SK-N-DZ (cell line): Measurements from ENCODE around the gene EFCAB12.
A peak's percentile ranks its signal among the peaks of the same experiment; 100 is the strongest.
"Not testable (repeated sequence)": the region's sequence is repeated elsewhere in the genome, so short reads cannot be mapped to it uniquely, and the experiment has no call there.

Experiments
- DNase-seq: peaks from one replicate; pipeline ENCODE4 v3.0.0-alpha.2; 2015; ENCODE audit warnings: low spot score

The EFCAB12 gene

GRCh38 chr3:129421236-129421883 is 7.1 kb downstream of the EFCAB12 start:
- DNase-seq, result no peak

GRCh38 chr3:129419476-129419875 is 9.0 kb downstream of the EFCAB12 start:
- no peak for DNase-seq

DNA sequence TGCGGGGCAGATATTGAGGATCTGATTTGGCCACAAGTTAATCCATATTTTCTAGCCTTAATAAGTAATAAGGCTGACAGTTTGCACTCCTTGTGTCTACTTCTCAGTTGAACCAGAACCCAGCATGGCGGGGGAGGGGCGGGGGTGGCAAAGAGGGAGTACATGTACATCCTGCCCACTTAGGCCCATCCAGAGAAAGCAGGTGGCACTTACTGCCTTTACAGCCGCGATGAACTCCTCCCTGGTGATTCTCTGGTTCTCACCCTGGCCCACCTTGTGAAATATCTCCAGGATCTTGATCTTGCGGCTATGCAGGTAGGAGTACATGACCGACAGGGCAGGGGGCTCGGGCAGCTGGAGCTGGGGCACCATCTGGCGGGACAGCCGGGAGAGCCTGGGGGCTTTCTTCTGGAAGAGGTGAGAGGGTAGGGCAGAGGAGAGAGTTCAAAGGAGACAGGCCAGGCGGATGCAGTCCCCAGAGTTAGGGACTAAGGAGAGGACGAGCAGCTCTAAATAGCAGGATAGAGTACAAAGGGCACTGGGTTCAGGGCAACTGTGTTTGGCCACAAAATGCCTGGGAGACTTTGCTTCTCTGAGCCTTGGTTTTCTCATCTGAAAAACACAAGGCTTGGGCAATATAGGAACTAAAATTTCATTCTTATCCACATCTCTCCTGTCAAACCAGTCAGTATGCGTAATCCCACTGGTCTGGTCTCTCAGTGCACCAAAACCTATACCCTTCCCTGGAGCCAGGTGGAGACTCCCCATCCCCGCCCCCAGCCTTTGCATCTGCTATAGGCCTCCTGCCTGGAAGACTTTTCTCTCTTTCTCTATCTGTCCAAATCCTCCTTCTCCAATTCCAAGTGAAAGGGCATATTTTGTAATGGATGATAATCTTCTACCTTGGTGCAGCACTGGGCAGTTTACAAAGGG is 10.1 kb downstream of the EFCAB12 start:
- DNase-seq, result no peak

- no peak for DNase-seq
These were observed 11.1 kb downstream of the EFCAB12 start for GRCh38 chr3:129417326-129417725.

GRCh38 chr3:129416415-129416814 is 12.0 kb downstream of the EFCAB12 start:
- no peak for DNase-seq

DNA sequence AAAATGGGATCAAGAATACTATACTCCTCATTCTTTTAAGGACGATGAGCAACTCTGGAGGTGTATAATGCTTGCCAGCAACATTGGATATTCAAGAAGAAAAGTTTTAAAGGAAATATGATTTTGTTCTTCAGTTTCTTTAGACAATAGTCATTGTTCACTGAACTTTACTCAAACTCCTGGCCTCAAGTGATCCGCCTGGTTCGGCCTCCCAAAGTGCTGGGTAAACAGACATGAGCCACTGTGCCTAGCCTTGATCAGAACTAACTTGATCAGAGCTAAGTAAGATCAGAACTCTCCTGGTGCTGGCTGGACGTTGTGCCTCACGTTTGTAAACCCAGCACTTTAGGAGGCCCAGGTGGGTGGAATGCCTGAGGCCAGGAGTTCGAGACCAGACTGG is 12.6 kb downstream of the EFCAB12 start:
- no peak for DNase-seq

DNA sequence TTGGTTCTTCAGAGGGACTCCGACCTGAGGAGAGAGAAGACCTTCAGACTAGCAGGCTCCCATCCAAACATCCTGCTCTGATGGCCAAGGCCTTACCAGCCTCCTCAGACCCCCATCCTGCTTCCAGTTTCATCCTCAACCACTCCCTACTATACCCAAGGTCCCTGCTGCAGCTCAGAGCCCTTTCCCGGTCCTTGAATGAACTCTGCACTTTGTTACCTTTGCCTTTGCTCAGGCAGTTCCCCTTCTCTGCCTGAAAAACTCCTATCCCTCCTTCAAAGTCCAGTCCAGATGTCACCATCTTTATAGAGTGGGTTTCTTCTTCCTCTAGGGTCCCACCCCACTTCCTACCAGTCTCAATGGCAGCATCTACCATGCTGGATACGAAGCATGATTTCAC is 13.1 kb downstream of the EFCAB12 start:
- no peak for DNase-seq

GRCh38 chr3:129413687-129414506 is 14.5 kb downstream of the EFCAB12 start:
- no peak for DNase-seq

DNA sequence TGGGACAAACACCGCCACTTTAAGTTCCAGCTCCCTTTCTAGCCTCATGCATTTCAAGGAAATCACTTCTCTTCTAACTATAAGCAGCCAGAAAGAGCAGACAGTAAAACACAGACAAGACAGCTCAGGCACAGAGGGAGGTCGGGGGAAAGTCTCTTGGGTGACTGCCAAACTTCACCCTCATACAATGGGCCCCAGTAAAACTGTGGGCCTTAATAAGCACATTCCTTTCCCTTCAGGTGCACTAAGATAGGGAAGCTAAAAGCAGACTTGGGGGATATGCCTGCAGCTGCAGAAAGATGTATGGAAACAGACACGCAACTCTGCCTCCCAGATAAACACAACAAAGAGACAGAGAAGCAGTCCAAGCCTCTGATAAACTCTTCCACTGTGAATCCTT is 15.2 kb downstream of the EFCAB12 start:
- not testable (repeated sequence) for DNase-seq

DNA sequence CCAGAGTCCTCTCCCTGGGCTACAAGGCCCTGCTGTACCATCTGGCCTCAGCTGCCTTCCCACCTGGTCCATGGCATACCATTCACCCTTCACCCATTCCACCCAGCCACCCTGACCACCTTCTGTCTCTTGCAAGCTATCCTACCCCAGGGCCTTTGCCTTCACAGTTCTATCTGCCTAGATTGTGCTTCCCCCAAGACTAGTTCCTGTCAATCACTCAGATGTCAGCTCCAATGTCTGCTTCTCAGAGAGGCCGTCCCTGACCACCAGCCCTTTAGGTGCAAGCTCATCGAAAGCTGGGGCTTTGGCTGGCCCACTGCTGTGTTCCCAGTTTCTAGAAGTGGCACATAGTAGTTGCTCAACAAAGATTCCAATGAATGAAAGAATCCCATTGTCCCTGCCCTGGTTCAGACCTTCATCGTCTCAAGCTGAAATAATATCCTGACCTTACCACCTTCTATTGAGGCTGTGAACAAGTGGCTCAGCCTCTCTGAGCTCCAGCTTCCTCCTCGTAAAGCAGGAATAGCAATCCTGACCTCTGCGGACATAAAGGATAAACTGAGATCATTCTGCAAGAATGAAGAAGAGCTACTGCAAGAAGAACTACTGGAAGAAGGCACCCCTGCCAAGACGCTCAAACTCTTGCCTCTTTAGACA is 15.8 kb downstream of the EFCAB12 start:
- DNase-seq, result no peak

DNA sequence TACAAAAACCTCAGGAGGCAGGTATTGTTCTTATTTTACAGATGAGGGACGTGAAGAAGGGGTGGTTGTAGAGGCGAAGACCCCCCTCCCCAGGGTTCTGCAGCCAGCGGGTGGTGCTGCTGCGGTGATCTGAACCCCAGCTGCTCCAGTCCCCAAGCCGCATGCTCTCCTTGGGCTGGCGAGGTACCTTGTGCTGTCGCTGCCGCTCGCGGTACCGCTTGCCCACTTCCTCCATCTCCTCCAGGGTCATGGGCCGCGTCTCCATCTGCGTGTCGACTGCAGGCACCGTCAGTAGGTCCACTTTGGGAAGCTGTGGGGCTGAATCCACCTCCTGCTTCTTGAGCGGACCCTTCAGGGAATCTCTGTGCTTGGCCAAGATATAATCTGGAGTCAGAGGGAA is 17.5 kb downstream of the EFCAB12 start:
- DNase-seq, result no peak

DNA sequence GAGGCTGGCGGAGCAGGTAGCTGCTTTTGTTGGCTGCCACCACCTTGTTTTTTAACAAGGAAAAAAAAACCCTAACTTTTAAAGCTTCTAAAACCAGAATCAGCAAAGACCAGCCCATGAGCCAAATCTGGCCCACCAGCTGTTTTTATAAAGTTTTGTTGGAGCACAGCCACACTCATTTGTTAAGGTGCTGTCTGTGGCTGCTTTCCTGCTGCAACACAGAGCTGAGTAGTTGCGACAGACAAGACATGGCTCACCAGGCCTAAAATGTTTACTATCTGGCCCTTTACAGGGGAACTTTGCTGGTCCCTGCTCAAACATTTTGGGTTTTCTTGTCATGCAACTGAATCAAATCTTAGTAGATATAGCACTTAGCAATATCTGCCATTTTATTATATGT is 18.9 kb downstream of the EFCAB12 start:
- DNase-seq, result no peak

DNA sequence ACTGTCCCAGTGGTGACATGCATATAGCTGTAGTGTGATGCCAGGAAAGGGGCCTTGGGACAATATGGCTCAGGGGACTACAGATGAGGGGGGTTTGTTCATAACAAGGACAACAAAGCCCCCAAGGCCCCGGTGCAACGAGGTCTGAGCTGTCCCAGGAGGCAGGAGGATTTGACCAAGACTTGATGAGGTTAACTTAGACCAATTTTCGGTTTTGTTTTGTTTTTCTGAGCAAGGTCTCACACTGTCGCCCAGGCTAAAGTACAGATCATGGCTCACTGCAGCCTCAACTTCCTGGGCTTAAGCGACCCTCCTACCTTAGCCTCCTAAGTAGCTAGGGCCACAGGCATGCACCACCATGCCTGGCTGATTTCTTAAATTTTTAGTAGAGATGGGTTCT is 23.8 kb downstream of the EFCAB12 start:
- DNase-seq, result no peak

- no peak for DNase-seq
These were observed 24.3 kb downstream of the EFCAB12 start for GRCh38 chr3:129404130-129404529.

- DNase-seq, result no peak
These were observed 25.0 kb downstream of the EFCAB12 start for GRCh38 chr3:129403450-129403849.

DNA sequence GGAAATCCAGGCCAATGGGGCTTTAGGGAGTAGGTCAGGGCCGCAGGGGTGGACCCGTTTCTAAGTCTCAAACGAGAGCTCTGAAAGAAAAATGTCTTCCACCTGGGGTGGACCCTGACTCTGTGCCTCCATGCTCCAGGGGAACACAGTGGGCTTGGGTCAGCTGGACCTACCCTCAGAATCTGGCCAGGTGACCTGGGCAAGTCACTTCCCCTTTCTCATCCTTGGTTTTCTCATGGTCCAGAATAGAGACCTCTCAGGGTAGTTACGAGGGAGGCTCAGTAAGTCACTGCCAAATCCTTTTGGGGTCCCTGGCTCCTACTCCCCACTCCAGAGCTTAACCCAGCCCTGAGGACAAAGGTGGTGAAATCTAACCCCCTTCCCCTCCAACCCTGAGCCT is 25.8 kb downstream of the EFCAB12 start:
- DNase-seq, result no peak

DNA sequence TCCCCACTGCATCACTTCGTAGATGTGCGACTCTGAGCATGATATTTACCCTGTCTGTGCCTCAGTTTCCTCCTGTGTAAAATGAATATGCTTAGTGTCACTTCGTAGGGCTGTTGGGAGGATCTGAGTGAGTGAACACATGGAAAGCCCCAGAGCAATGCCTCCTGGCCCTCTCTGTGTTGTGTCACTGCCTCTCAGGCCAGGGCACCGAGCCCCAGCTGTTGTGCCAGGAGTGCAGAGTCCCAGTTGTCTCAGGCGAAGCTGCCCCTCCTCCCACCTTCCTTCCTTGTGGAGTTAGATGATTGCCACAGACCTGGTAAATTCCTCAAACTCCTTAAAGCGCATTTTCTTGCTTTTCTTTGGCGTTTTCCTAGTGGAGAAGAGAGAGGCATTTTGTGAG is 26.2 kb downstream of the EFCAB12 start:
- DNase-seq, result no peak

GRCh38 chr3:129399895-129400357 is 28.5 kb downstream of the EFCAB12 start:
- DNase-seq, result peak; percentile 68

- DNase-seq, result peak; percentile 96
These were observed 29.1 kb downstream of the EFCAB12 start for GRCh38 chr3:129399145-129399894.

DNA sequence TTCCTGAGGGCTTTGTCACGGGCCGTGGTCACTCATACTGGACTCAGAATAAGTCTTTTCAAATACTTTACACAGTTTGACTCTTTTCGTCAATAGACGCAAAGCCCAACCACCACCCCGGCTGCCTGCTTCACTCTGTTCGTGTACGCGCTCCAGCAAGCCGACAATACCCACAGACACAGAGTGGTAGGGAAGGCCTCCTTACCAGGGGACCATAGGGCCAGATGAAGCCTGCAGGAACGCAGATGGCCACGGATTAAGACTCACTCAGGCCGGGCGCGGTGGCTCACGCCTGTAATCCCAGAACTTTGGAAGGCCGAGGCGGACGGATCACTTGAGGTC is 29.7 kb downstream of the EFCAB12 start:
- no peak for DNase-seq
